ENCODE results near the gene DLEC1. TPM values are rescaled to one million over a fixed set of nuclear protein-coding genes. Genes with fewer than 3 reads are reported as not detected.

The DLEC1 gene
- total and polyA plus RNA-seq, 2 experiments from 2014 or later = 0.31 to 0.66 TPM

DNA sequence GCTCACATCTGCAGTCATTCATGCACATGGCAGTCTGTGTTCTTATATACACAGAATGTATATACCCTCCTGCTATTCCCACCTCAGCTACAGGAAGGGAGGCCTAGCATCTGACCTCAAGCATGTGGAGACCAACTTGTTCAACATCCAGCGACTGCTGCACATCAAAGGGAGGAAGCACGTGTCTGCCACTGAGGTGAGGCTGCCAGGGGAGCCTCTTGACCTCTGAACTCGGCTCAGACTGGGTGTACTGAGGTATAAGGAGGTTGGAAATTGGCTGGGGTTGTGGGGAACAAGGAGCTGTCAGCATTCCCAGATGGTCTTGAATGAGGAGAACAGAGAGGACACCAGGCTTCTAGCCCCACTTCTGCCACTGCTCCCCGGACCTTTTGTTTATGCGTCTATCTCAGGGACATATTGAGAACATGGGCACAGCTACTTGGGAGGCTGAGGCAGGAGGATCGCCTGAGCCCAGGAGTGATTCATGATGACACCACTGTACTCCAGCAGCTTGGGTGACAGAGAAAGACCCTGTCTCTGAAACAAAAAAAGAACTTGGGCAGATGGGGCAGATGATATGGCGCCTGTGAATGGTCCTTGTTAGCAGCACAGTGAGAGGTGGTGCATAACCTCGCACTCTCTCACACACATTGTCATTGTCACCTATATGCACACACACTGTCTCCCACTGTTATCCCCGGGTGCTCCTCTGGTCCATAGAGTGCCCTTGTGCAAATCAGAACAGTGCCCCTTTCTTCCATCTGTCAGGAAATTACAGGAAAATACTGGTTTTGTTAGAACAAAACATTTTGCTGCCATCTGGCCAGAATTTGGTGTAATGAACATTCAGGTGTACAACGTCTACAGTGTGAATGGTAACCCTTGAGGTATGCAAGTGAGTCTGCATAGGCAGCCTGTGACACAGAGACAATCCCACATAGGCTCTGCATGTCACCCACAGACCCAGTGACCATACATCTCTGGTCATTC is 43.1 kb upstream of the DLEC1 start (continued):
- TF ChIP-seq, protein P1, sequence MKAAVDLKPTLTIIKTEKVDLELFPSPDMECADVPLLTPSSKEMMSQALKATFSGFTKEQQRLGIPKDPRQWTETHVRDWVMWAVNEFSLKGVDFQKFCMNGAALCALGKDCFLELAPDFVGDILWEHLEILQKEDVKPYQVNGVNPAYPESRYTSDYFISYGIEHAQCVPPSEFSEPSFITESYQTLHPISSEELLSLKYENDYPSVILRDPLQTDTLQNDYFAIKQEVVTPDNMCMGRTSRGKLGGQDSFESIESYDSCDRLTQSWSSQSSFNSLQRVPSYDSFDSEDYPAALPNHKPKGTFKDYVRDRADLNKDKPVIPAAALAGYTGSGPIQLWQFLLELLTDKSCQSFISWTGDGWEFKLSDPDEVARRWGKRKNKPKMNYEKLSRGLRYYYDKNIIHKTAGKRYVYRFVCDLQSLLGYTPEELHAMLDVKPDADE (IDR thresholded peaks at IDR 0.05) = no peak
- TF ChIP-seq ZNF331 (CRISPR knock-in tag; IDR thresholded peaks at IDR 0.05; ENCODE audit: low read depth) (no peak), NANOG (IDR thresholded peaks at IDR 0.05; ENCODE audit: borderline replicate concordance) (no peak)
- TF ChIP-seq, protein P2, sequence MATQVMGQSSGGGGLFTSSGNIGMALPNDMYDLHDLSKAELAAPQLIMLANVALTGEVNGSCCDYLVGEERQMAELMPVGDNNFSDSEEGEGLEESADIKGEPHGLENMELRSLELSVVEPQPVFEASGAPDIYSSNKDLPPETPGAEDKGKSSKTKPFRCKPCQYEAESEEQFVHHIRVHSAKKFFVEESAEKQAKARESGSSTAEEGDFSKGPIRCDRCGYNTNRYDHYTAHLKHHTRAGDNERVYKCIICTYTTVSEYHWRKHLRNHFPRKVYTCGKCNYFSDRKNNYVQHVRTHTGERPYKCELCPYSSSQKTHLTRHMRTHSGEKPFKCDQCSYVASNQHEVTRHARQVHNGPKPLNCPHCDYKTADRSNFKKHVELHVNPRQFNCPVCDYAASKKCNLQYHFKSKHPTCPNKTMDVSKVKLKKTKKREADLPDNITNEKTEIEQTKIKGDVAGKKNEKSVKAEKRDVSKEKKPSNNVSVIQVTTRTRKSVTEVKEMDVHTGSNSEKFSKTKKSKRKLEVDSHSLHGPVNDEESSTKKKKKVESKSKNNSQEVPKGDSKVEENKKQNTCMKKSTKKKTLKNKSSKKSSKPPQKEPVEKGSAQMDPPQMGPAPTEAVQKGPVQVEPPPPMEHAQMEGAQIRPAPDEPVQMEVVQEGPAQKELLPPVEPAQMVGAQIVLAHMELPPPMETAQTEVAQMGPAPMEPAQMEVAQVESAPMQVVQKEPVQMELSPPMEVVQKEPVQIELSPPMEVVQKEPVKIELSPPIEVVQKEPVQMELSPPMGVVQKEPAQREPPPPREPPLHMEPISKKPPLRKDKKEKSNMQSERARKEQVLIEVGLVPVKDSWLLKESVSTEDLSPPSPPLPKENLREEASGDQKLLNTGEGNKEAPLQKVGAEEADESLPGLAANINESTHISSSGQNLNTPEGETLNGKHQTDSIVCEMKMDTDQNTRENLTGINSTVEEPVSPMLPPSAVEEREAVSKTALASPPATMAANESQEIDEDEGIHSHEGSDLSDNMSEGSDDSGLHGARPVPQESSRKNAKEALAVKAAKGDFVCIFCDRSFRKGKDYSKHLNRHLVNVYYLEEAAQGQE (IDR thresholded peaks at IDR 0.05; ENCODE audit: unreplicated experiment) = no peak

DNA sequence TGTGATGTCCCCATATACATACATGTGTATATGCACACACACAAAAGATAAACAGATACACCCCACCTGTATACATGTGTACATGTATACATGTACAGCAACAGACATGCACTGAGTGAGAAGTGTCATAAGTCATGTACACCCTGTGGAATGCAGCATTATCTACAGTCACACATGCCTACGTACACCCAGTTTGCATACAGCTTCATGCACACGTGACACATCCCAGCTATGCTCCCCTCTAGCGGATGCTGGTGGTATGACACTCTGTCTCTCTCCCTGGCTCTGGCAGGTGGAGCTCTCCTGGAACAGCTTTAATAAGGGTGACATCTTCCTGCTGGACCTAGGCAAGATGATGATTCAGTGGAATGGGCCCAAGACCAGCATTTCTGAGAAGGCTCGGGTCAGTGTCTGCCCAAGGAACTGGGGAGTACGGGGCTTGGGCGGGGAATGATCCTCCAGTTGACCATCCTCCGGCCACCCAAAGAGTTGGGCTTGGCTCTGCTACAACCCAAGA is 42.2 kb upstream of the DLEC1 start:
- Histone ChIP-seq H3F3A (replicated peaks; ENCODE audit: low read depth) (peaks cover 4% of the 10 kb centered on the region; the same call in 1 of the 2 replicates), H3K27ac (ENCODE audit: low read depth) (no peak overlapping the region), H3K36me3 (ENCODE audit: insufficient read depth) (no peaks in the 10 kb centered on the region), H4K20me1 (replicated peaks; ENCODE audit: insufficient read depth) (no peaks in the 10 kb centered on the region), H3K79me2 (replicated peaks; ENCODE audit: insufficient read depth) (no peaks in the 10 kb centered on the region), H3K27me3 (ENCODE audit: insufficient read depth) (no peaks in the 10 kb centered on the region; the same call in 1 of the 2 replicates), H2AFZ (no peak overlapping the region), H3K9me2 (ENCODE audit: insufficient read depth) (no peaks in the 10 kb centered on the region), H3K4me1 (ENCODE audit: insufficient read depth) (peaks cover 18% of the 10 kb centered on the region), H3K4me2 (no peak overlapping the region), H3K4me3 (no peak overlapping the region)
- Mint-ChIP-seq H3K4me1 (peaks cover 21% of the 10 kb centered on the region), H3K27me3 (ENCODE audit: insufficient read depth, low read depth, poor library complexity) (peaks cover 12% of the 10 kb centered on the region), H3K36me3 (ENCODE audit: low read depth) (0 out of 3 replicates have a peak, but pooled peaks cover 3% of the 10 kb centered on the region), H3K9me3 (no peaks in the 10 kb centered on the region), H3K4me3 (no peak overlapping the region), H3K27ac (no peak overlapping the region)
- ATAC-seq = peak; percentile 11
- DNase-seq (ENCODE audit: low spot score) = peak; percentile 85
- no peak for TF ChIP-seq STAT1 (IDR thresholded peaks at IDR 0.05; ENCODE audit: unreplicated experiment)
- no peak for TF ChIP-seq EZH2 (IDR thresholded peaks at IDR 0.05; ENCODE audit: low read depth, unreplicated experiment)
- TF ChIP-seq ZNF462 (CRISPR knock-in tag; IDR thresholded peaks at IDR 0.05) = no peak
- TF ChIP-seq, protein P3, sequence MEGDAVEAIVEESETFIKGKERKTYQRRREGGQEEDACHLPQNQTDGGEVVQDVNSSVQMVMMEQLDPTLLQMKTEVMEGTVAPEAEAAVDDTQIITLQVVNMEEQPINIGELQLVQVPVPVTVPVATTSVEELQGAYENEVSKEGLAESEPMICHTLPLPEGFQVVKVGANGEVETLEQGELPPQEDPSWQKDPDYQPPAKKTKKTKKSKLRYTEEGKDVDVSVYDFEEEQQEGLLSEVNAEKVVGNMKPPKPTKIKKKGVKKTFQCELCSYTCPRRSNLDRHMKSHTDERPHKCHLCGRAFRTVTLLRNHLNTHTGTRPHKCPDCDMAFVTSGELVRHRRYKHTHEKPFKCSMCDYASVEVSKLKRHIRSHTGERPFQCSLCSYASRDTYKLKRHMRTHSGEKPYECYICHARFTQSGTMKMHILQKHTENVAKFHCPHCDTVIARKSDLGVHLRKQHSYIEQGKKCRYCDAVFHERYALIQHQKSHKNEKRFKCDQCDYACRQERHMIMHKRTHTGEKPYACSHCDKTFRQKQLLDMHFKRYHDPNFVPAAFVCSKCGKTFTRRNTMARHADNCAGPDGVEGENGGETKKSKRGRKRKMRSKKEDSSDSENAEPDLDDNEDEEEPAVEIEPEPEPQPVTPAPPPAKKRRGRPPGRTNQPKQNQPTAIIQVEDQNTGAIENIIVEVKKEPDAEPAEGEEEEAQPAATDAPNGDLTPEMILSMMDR (conservative IDR thresholded peaks at IDR 0.05; ENCODE audit: low read depth in 2 of 2) = peak; percentile 82 to 93
- no peak for TF ChIP-seq JUNB (IDR thresholded peaks at IDR 0.05; ENCODE audit: unreplicated experiment)
- no peak for TF ChIP-seq EZH2phosphoT487 (IDR thresholded peaks at IDR 0.05; ENCODE audit: unreplicated experiment)

All from GM23338 (cell line).